GM15510 (cell line): ENCODE measurements around the gene ARHGEF28.

Experiments
- POLR2A ChIP-seq: IDR thresholded peaks from 3 replicates; pipeline ENCODE4 v1.6.1; 2011; ENCODE audit warnings: borderline replicate concordance; ENCODE audit not compliant: insufficient read length; ENCODE audit errors: extremely low read depth

Gene ARHGEF28, protein sequence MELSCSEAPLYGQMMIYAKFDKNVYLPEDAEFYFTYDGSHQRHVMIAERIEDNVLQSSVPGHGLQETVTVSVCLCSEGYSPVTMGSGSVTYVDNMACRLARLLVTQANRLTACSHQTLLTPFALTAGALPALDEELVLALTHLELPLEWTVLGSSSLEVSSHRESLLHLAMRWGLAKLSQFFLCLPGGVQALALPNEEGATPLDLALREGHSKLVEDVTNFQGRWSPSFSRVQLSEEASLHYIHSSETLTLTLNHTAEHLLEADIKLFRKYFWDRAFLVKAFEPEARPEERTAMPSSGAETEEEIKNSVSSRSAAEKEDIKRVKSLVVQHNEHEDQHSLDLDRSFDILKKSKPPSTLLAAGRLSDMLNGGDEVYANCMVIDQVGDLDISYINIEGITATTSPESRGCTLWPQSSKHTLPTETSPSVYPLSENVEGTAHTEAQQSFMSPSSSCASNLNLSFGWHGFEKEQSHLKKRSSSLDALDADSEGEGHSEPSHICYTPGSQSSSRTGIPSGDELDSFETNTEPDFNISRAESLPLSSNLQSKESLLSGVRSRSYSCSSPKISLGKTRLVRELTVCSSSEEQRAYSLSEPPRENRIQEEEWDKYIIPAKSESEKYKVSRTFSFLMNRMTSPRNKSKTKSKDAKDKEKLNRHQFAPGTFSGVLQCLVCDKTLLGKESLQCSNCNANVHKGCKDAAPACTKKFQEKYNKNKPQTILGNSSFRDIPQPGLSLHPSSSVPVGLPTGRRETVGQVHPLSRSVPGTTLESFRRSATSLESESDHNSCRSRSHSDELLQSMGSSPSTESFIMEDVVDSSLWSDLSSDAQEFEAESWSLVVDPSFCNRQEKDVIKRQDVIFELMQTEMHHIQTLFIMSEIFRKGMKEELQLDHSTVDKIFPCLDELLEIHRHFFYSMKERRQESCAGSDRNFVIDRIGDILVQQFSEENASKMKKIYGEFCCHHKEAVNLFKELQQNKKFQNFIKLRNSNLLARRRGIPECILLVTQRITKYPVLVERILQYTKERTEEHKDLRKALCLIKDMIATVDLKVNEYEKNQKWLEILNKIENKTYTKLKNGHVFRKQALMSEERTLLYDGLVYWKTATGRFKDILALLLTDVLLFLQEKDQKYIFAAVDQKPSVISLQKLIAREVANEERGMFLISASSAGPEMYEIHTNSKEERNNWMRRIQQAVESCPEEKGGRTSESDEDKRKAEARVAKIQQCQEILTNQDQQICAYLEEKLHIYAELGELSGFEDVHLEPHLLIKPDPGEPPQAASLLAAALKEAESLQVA (N-terminal part only)

DNA sequence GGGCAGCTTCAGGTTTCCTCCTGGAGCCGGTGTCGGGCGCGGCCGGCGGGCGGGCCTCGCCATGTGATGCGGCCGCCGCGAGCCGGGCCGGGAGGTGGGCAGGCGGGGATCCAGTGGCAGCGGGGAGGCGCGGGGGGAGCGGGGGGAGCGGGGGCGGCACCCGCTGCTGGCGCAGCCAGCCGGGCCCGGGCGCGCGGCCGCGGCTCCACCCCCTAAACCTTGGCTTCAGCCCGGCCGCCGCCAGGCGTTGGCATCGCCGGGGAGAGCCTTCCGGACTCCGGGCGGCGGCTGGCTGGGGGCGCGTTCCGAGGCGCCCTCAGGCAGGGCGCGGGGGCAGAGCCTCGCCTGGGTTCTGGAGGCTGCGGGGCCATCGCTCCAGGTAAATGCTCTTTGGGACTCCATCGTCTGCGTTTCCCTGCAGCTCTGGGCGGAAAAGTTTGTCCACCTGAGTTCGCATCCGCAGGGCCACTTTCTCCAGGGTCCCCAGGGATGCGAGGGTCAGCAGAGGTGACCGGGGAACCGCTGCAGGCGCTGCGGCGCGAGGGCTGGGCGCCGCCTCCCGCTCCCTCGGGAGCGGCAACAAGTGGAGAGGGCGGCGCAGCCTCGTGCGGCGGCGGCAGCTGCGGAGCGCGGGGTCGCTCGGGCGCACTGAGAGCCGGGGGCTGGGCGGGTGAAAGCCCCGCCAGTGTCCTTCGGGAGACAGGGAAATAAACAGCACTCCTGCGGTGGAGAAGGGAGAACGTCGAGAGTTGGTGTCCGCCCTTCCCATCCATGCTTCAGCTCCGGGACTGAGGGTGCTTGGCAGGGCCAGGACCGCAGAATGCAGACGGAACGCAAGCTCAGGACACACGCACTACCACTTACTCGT, at the start of gene ARHGEF28:
ARHGEF28 (plus strand) TSS at position 253 of the 868 bp plus-strand sequence. CDS start 58,656 bp downstream, outside the sequence.
- TF ChIP-seq POLR2A, result no peak

DNA sequence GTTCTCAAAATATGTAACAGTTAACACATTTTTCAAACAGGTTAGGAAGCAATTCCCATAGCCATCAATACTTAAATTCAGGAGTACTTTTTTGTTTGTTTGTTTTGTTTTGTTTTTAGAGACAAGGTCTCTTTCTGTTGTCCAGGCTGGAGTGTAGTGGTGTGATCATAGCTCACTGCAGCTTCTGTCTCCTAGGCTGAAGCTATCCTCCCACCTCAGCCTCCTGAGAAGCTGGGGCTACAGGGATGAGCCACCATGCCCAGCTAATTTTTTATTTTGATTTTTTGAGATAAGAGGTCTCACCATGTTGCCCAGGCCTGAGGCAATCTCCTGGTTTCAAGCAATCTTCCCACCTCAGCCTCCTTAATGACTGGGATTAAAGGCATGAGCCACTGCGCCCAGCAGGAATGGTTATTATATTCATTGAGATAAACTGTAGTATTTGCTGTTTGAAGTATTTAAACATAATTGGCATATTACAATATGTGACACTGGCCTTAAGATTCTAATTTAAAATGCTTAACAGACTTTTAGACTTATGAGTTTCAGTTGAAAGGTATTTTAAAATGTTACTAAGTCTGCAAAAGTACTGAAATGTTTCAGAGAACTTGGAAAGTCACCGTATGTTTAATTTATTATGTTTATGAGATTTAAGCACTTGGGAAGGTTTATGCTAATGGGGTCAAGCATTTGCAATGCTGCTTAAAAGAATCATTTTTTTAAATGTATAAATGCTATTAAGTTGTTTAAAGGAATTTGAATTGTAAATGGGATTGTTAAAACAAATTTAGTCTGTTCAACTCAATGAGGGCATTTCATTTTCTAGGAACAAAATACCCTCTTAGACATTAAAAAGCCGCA, 43.5 kb upstream of the ARHGEF28 start:
- TF ChIP-seq POLR2A, result no peak

DNA sequence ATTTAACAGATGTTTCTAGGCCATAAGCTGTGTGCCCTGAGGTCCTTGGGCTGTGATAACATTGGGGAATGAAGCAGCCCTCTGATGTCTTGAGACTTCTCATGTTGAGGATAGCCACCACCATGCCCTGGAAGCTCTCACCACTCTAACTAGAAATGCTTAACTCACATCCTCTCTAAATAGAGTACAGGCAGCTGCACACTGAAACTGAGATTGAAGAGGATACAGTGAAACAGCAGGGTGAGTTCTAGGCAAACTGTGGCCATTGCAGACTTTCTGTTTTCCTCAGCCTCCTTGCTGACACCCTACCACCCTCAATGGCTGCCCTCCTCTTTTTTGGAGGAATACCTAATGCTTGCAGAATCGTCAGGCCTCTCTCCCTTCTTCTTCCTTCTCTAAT, 38.1 kb upstream of the ARHGEF28 start:
- no peak for TF ChIP-seq POLR2A

DNA sequence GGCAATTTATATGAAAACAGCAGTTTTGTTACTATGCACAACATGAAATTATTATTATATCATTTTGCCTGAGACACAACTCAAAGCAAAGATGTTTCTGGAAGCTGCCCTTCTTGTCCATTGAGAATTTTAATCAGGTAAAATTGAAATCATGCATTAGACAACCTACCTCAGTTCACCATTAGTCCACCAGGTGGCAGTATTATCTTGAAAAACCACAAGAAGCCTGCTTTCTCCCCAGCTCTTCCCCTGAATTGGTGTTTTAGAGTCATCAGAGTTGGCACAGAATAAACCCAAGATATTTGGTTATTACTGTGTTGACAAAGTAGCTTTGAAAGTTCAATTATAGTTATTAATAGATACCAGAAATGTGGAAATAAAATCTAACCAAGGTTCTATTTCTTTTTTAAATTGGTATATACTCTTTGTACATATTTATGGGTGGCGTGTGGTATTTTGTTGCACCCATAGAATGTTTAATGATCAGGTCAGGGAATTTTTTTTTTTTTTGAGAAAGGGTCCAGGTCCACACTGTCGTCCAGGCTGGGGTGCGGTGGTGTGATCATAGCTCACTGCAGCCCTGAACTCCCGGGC, 34.8 kb upstream of the ARHGEF28 start:
- no peak for TF ChIP-seq POLR2A

DNA sequence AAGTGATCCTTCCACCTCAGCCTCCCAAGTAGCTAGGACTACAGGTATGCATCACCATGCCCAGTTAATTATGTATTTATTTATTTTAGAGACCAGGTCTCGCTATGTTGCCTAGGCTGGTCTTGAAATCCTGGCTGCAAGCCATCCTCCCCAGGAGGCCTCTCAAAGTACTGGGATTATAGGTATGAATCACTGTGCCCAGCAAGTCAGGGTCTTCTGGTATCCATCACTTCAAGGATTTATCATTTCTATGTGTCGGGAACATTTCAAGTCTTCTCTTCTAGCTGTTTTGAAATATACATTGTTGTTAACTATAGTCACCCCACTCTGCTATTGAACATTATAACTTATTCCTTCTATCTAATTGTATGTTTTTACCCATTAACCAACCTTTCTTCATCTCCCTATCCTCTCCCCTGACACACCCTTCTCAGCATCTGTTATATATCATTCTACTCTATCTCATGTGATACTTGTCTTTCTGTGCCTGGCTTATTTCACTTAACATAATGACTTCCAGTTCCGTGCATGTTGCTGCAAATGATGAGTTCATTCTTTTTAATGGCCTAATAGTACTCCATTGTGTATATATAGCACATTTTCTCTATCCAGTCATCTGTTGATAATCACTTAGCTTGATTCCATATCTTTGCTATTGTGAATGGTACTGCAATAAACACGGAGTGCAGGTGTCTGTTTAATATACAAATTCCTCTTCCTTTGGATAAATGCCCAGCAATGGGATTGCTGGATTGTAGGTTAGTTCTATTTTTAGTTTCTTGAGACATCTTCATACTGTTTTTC, 34.1 kb upstream of the ARHGEF28 start:
- no peak for TF ChIP-seq POLR2A

DNA sequence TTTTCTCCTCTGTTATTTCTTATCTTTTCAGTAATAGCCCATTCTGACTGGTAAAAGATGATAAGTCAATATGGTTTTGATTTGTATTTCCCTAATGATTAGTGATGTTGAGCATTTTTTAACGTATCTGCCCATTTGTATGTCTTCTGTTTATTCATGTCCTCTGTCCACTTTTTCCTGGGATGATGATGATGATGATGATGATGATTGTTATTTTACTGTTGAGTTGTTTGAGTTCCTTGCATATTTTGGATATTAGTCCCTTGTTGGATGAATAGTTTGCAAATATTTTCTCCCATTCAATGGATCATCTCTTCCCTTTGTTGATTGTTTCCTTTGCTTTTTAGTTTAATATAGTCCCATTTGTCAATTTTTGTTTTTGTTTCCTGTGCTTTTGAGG, 33.4 kb upstream of the ARHGEF28 start:
- no peak for TF ChIP-seq POLR2A

DNA sequence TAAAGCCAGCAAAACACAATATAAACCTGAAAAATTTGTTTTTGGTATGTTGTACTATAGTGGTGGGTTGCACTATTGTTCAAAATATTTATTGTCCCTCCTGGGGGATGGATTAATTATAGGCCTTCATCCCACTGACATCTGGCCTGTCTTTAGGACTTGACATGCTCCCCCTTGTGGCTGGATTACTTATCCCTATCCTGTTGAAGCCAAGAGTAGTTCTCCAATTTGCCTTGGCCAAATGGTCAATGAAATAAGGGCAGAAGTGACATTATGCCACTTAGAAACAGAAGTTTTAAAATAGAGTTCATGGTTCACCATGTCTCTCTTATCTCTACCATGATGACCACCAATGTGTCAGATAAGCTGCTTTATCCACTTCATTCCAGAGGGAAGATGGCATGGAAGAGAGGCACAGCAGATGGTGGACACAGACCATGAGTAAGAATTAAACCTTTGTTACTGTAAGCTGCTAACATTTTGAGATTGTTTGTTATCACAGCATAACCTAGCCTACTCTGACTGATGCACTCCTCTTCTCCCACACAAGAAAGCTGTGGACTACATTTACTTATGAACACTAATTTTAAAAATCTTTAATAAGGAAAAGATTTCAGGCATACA, 29.2 kb upstream of the ARHGEF28 start:
- TF ChIP-seq POLR2A, result no peak

DNA sequence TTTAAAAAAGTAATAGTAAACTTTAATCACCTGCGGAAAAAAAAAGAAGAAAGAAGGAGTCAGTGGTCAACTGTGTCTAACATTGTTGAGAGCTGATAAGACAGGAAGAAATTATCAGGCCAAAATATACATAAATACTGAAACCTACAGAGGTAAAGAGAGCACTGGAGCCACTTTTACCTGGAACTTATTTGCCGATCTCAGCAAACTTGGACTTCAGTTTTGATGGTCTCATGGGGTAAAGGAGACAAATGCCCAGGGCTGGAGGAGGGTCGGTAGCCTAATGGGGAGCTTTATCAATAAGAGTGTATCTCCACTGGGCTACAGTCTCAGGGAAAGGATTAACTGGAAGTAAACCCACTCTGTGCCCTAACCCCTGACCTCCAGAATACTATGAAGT, 26.6 kb upstream of the ARHGEF28 start:
- TF ChIP-seq POLR2A, result no peak

DNA sequence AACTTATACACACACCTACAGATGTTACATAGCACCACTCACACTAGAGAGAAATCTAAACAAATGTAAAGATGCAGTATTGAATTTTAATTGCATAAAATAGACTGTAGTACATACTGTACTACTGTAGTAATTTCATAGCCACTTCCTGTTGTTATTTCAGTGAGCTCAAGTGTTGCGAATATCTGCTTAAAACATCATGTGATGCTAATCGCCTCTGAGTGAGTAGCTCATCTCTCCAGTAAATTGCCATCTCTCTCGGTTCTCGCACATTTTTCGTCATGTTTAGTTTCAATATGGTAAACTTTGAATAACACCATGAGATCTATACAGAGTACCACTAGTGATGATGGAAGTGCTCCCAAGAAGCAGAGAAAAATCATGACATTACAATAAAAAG, 22.0 kb upstream of the ARHGEF28 start:
- no peak for TF ChIP-seq POLR2A

DNA sequence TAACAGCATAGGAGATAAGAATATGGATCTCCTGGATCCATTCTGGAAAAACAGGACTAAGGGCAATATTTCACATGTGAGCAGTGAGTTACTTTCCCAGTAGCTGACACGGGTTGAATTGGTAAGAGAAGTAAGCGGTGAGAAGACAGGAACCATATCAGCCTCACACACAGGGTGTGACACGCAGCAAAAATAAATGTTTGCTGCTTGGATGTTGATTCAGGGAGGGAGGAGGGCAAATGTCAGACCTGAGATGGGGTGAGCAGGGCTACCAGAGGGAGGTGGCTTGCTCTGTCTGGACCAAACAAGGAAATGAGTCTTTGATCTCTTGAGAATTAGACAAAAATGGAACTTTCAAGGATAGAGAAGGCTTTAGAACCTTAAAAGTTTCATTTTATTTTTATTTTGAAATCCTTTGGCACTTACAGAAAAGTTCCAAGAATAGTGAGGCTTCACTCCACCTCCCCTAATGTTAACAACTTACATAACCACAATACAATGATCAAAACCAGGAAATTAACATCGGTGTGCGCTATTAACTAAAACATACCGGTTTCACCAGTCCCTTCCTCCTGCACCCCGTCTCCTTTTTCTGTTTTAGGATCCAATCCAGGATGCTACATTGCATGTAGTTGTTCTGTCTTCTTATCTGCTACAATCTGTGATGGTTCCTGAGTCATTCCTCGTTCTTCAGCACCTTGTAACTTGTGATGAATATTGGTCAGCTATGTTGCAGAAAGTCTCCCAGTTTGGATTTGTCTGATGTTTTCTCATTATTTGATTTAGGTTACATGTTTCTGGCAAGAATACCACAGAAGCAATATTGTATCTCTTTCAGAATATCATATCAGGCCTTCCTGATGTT, 20.5 kb upstream of the ARHGEF28 start:
- no peak for TF ChIP-seq POLR2A
